Measurements from ENCODE around the gene SYNM.

The SYNM gene

DNA sequence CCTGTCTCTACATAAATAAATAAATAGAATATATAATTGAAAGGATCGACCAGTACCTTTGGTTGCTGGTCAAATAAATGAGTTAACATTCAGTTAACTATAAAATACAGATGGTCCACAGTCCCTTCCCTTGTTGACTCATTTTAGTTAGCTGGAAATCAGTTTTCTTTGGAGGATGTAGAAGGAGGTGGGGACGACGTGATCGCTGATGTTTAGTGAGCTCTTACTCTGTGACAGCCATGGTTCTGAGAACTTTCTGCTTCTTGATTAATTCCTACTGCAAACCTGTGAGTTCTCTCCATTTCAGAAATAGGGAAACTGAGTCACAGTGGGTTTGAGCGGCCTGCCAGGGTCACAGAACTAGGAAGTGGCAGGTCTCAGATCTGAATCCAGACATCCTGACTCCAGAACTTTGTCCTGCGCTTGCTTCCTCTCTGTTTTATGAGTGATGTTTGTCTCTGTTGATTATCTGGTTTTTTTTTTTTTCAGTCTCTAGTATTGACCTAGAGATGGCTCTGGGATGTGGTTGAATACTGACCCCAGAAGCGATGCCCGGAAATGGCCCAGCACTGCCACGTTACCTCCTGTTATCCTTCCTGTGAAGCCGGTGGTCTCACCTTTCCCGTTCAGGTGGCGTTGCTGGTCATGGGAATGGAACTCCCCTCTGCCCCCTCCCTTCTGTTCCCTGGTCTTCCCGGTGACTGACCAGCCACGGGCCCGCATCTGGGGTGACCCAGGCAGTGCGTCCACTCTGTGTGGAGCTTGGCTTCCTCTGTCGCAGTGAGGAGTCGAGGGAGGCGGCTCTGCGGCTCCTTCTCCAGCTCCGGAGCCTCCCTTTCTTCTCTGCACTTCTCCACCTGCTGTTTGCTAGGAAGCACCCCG is 18.2 kb downstream of the SYNM start:
- no peak for DNase-seq
- ATAC-seq, result no peak

- ATAC-seq, result no peak
- DNase-seq, result no peak
These were observed 19.0 kb downstream of the SYNM start for GRCh38 chr15:99123713-99124451.

GRCh38 chr15:99124641-99125040 is 19.8 kb downstream of the SYNM start:
- ATAC-seq, result no peak

DNA sequence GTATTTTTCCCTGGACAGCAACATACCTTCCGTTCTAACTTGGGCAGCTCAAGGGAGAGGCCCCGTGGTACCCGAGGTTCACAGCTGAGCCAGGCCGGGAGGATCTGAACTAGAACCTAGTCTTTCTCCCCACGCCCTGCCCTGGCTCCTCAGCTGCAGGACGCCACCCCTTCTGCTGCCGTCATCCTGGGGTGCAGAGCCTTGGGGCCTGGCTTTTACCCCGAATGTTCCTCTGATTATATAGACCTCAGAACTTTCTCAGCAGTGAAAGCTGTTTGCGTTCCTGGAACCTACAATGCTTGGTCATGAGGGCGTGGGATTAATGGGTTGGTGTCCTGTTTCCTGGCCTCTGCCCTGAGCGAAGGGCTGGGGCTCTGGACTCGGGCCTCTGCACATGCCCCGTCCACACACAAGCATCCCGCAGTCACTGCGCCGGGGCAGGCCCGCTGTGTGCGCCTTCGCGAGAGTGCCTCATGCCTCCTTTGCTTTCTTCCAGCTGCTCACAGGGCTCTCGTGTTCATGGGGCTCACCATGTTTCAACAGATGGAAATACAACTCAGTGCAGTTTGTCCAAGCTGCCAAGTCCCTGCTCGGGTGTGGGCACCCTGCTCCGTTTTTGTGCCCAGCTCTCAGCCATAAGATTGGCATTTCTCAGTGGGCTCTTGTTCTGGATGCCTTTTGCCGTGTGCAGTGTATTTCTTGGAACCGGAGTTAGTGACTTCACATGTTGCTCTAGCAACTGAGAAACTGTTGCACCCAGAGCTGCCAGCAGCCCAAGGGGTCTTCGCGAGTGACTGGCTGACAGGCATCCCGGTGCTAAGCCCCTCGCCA is 20.4 kb downstream of the SYNM start:
- ATAC-seq (no peak), DNase-seq (no peak)

More at GRCh38 chr15:99124641-99125040, 19.8 kb downstream of the SYNM start:
- DNase-seq, result no peak

GRCh38 chr15:99126131-99126588 is 21.3 kb downstream of the SYNM start:
- DNase-seq, result no peak

DNA sequence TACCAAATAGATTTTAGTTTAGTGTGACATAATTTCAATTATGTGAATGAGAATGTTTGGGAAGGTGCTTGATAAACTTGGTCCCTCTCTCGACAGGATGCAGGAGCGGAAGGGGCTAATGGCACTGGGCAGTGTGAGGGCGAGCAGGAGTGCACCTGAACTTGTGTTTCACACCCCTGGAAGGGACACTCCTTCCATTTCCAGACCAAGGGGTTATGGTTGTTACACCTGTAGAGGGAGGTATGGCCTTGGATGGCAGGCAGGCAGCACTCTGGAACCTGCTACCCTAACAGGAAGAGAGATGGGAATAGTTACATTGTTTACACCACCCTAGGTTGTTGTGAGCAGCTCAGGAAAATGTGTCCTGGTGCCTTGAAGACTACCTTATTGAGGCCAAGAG is 22.1 kb downstream of the SYNM start:
- ATAC-seq, result no peak
- DNase-seq, result no peak

More at GRCh38 chr15:99126131-99126588, 21.3 kb downstream of the SYNM start:
- ATAC-seq, result no peak

- ATAC-seq, result no peak
- no peak for DNase-seq
These were observed 22.9 kb downstream of the SYNM start for GRCh38 chr15:99127773-99128172.

- no peak for ATAC-seq
- DNase-seq, result no peak
These were observed 23.5 kb downstream of the SYNM start for GRCh38 chr15:99128411-99128810.

- ATAC-seq, result no peak
- DNase-seq, result no peak
These were observed 24.8 kb downstream of the SYNM start for GRCh38 chr15:99129644-99130043.

- DNase-seq (no peak), ATAC-seq (peak; percentile 29)
These were observed 25.4 kb downstream of the SYNM start for GRCh38 chr15:99130314-99130713.

DNA sequence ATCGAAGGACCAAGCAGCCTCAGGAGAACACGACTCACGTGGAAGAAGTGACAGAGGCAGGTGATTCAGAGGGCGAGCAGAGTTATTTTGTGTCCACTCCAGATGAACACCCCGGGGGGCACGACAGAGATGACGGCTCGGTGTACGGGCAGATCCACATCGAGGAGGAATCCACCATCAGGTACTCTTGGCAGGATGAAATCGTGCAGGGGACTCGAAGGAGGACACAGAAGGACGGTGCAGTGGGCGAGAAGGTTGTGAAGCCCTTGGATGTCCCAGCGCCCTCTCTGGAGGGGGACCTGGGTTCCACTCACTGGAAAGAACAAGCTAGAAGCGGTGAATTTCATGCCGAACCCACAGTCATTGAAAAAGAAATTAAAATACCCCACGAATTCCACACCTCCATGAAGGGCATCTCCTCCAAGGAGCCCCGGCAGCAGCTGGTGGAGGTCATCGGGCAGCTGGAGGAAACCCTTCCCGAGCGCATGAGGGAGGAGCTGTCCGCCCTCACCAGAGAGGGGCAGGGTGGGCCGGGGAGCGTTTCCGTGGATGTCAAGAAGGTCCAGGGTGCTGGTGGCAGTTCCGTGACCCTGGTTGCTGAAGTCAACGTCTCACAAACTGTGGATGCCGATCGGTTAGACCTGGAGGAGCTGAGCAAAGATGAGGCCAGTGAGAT is 26.0 kb downstream of the SYNM start:
- DNase-seq (no peak), ATAC-seq (no peak)

DNA sequence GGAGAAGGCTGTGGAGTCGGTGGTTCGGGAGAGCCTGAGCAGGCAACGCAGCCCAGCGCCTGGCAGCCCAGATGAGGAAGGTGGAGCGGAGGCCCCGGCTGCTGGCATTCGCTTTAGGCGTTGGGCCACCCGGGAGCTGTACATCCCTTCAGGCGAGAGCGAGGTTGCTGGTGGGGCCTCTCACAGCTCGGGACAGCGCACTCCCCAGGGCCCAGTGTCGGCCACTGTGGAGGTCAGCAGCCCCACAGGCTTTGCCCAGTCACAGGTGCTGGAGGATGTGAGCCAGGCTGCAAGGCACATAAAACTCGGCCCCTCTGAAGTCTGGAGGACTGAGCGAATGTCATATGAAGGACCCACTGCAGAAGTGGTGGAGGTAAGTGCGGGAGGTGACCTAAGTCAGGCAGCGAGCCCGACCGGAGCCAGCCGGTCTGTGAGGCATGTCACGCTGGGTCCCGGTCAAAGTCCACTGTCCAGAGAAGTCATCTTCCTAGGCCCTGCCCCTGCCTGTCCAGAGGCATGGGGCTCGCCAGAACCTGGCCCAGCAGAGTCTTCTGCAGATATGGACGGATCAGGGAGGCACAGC is 26.7 kb downstream of the SYNM start:
- ATAC-seq (no peak), DNase-seq (no peak)

DNA sequence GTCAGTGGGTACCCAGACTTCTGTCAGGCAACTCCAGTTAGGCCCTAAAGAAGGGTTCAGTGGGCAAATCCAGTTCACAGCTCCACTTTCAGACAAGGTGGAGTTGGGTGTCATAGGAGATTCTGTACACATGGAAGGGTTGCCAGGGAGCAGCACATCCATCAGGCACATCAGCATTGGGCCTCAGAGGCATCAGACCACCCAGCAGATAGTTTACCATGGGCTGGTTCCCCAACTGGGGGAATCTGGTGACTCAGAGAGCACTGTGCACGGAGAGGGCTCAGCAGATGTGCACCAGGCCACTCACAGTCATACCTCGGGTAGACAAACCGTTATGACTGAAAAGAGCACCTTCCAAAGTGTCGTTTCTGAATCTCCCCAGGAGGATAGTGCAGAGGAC is 27.2 kb downstream of the SYNM start:
- DNase-seq, result no peak
- no peak for ATAC-seq

- DNase-seq (no peak), ATAC-seq (no peak)
These were observed 27.9 kb downstream of the SYNM start for GRCh38 chr15:99132634-99133287.

DNA sequence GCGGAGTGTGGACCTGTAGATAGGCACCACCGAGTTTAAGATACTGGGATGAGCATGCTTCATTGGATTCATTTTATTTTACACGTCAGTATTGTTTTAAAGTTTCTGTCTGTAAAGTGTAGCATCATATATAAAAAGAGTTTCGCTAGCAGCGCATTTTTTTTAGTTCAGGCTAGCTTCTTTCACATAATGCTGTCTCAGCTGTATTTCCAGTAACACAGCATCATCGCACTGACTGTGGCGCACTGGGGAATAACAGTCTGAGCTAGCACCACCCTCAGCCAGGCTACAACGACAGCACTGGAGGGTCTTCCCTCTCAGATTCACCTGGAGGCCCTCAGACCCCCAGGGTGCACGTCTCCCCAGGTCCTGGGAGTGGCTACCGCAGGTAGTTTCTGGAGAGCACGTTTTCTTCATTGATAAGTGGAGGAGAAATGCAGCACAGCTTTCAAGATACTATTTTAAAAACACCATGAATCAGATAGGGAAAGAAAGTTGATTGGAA is 29.5 kb downstream of the SYNM start:
- no peak for DNase-seq
- no peak for ATAC-seq

DNA sequence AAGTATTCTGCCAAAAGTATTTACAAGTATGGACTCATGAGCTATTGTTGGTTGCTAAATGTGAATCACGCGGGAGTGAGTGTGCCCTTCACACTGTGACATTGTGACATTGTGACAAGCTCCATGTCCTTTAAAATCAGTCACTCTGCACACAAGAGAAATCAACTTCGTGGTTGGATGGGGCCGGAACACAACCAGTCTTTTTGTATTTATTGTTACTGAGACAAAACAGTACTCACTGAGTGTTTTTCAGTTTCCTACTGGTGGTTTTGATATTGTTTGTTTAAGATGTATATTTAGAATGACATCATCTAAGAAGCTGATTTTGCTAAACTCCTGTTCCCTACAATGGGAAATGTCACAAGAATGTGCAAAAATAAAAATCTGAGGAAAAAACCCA is 30.3 kb downstream of the SYNM start:
- ATAC-seq (no peak), DNase-seq (no peak)

- DNase-seq, result no peak
- no peak for ATAC-seq
These were observed 32.2 kb downstream of the SYNM start for GRCh38 chr15:99137111-99137546.

GRCh38 chr15:99137877-99138276 is 33.0 kb downstream of the SYNM start:
- ATAC-seq (no peak), DNase-seq (no peak)

- ATAC-seq, result no peak
- DNase-seq, result no peak
These were observed 33.7 kb downstream of the SYNM start for GRCh38 chr15:99138491-99138982.

DNA sequence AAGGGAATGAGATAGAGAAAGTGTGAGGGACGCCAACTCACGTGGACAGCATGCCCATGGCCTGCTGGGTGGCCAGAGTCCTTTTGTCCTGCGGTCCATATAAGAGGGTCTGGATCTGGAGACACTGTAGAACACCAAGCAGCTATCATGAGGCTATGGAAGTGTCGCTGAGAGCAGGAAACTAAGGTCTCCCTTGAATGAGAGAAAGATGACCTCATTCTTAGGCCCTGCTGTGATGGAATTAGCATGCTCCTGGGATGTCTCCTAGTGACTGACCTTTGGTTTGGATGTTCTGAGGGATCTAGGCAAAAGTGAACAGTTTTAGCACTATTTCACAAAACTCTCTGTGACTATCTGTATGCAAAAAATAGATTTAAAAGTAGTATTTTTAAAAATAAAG is 34.4 kb downstream of the SYNM start:
- DNase-seq (no peak), ATAC-seq (no peak)
